Liver (tissue), 3 donors: ENCODE results near the gene GJD3.
"Not testable (repeated sequence)": the region's sequence is repeated elsewhere in the genome, so short reads cannot be mapped to it uniquely, and the experiment has no call there.

Source experiments
- ATF3 ChIP-seq: IDR thresholded peaks from 2 replicates; pipeline ENCODE4 v1.6.1; 2016; ENCODE audit warnings: antibody characterized with exemption
- CTCF ChIP-seq: fragments of 150-350 bp; IDR thresholded peaks from 2 replicates; pipeline ENCODE4 v1.5.1; 2017; ENCODE audit warnings: improper control_type of control experiment, low read depth, low read length; ENCODE audit not compliant: missing input control
- GABPA ChIP-seq, 2 donors: IDR thresholded peaks in 1 of 2; conservative IDR thresholded peaks in 1 of 2; 2 replicates each; pipeline ENCODE4 v1.6.1; 2016; ENCODE audit warnings: antibody characterized with exemption in 2 of 2, mild to moderate bottlenecking in 1 of 2, moderate library complexity in 1 of 2
- HNF4G ChIP-seq: IDR thresholded peaks from 2 replicates; pipeline ENCODE4 v1.6.1; 2016; ENCODE audit warnings: antibody characterized with exemption
- JUND ChIP-seq, 2 donors: IDR thresholded peaks; 2 replicates each; pipeline ENCODE4 v1.6.1; 2016; ENCODE audit warnings: antibody characterized with exemption in 2 of 2
- MAX ChIP-seq: IDR thresholded peaks from 2 replicates; pipeline ENCODE4 v1.6.1; 2016; ENCODE audit warnings: antibody characterized with exemption
- REST ChIP-seq: IDR thresholded peaks from 2 replicates; pipeline ENCODE4 v1.6.1; 2016; ENCODE audit warnings: antibody characterized with exemption, mild to moderate bottlenecking
- TAF1 ChIP-seq: conservative IDR thresholded peaks from 2 replicates; pipeline ENCODE4 v1.6.1; 2016; ENCODE audit warnings: antibody characterized with exemption, mild to moderate bottlenecking
- YY1 ChIP-seq: IDR thresholded peaks from 2 replicates; pipeline ENCODE4 v1.6.1; 2016; ENCODE audit warnings: antibody characterized with exemption, mild to moderate bottlenecking
- ZBTB33 ChIP-seq: IDR thresholded peaks from 2 replicates; pipeline ENCODE4 v1.6.1; 2016; ENCODE audit warnings: antibody characterized with exemption
- donor health status: healthy.
- donor health status: healthy.

- not testable (repeated sequence) for TF ChIP-seq CTCF; JUND (IDR thresholded peaks at IDR 0.05); HNF4G; ZBTB33; GABPA (IDR thresholded peaks at IDR 0.05 in 1 of 2, conservative IDR thresholded peaks at IDR 0.05 in 1 of 2); YY1; MAX; TAF1; REST; ATF3
Measured at GRCh38 chr17:40414312-40414711, 49.8 kb upstream of the GJD3 start.
